Nucleus accumbens (tissue), 56 donors: ENCODE results near the gene KCNF1.
A peak's percentile ranks its signal among the peaks of the same experiment; 100 is the strongest.

ENCODE experiments used
- DNase-seq, 56 donors: peaks; one replicate each; lab custom pipeline; 2025; lab: John Stamatoyannopoulos, UW

The KCNF1 gene

DNA sequence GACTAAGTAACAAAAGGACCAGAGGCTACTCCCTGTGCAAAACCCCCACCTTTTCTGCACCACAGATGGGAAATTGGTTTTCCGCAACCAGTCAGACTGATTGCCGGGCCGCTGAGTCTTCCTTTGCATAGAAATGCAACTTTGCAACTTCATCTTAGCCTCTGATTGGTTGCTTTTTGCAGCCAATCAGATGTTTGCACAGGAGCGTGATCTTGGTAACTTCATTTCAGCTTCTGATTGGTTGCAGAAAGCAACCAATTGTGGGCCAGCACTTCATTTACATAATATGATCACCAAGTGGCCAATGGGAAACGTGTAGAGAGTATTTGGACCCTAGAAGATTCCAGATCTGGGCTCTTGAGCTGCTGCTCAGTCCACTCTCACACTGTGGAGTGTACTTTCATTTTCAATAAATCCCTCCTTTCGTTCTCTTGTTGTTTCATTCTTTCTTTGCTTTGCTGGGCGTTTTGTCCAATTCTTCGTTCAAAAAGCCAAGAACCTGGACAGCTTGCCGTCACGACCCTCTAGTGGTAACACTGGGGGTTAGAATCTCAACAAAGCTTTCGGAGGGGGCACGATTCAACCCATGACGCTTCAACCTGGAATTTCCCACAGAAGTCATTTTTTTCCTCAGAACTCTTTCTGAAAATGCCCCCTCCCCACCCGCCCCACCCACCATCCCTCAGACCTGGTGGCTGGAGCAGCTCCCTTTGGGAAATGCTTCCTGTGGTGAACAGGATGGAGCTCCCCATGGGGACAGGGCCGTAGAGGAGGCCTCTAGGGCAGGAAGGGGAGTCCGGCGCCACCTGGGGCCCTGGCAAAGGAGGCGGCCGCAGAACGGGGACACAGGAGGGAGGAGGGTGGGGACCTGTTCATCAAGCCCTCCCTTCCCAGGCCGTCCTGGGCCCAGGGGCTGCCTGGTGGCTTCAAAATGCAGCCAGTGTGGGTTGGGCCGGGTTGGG, 31.8 kb upstream of the KCNF1 start:
- no peak for DNase-seq

DNA sequence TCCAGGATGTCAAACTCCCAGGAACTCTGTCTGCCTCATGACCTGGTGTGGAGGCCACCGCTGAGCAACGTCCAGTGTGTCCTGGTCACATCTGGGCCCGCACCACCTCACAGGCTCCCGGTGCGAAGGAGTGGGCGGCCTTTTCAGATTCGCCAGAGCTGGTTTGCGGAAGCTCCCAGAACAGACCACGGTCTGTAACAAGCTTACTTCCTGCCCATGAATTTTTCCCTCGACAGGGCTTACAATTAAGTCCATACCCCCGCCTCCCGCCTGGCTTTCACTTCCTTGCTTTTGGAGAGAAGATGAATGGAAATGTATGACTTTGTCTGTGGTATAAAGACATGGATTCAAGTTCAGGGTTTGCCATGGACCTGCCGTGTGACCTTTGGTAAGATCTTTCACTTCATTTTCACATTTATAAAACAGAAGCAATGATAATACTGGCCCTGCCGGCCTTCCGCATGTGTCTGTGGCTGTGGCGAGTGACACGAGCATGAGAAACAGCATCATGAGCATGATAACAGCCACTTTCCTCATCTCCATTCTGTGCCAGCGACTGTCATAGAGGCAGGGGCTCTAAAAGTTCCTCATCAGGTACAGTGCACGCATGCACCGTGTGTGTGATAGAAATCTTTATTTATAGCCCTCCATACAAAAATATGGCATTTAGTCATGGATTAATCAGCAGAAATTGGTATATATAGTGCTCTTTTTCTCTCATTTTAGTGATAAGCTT, 31.0 kb upstream of the KCNF1 start:
- peak in 1 of 56 donors; percentile 9 for DNase-seq

DNA sequence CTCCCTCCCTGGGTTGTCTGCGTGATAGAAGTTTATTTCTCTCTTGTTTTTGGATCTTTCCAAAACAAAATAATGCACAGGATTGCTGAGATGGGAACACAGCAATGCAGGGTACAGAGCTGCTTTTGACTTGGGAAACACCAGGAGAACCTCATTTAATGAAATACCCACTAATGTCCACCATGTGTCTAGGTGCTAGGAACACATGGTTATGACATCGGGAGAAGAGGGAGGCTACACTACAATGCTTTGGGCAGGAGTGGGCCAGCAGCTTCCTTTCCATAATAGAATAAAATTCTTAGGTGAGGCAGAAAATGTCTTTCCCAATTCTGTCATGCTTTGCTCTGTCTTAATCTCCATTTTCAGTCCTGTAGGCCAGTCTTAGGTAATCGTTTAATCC, 29.2 kb upstream of the KCNF1 start:
- DNase-seq = no peak

DNA sequence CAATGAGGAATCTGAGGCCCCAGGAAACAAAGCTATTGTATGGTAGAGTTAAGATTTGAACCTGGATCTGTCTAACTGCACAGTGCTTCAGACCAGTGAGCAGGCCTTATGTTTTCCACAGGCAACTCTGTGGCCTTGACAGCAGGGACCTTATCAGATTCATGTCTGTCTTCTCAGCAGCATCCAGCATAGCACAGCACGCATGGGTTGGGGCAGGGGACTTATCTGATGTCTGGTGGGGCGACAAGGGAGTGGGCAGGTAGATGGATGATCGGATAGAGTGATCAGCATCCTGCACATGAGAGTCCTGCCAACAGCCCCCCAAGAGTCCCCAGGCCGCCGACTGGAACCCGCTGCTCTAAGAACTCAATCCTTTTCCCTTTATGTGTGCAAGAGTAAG, 28.7 kb upstream of the KCNF1 start:
- DNase-seq = no peak

DNA sequence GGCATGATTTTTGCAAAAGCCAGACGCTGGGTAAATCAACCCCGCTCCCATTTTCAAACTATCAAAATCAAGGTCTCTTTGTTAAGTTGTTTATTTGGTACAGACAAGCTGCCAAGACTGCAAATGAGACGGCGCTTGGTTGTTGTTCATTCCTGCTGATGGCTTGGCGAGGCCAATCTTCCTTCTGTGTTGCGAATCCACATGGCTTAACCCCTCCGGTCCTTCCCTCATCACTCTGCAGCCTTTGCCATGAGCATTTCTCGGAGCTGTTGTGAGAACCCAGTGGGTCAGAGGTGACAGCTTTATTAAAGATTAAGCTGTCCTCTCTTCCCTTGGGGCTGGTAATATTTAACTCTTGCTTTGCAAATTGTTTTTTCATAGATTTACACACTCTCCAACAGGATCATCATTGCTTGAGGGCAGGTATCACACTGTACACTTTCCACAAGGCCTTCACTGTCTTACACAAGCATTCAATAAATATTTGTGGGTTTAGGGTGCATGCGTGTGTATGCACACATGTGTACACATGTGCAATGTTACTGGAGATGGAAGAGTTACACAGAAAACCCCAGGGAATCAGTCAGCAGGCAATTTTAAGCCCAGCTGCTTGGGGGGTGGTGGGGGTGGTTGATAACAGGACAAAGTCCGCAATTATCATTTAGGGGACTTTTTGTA, 27.8 kb upstream of the KCNF1 start:
- peak in 16 of 56 donors; percentile 14 to 70 (median 37) for DNase-seq

DNA sequence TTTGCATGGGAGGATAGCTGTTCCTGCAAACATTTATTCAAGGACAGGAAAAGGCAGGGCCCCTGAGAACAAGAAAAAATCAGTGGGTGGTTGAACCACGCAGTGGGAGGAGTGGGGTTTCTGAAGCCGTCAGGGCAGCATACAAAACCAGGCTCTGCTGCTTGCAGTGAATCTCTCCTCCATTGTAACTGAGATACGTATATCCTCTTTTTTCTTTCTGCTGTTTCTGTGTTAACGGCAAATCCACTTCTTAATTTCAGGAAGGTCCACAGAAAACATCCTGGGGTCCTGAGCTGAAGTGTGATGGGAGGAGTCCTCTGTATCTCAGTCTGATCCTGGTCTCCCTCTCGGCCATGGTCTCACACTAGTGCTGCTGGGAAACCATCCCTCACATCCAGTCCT, 27.2 kb upstream of the KCNF1 start:
- peak in 8 of 56 donors; percentile 18 to 66 (median 52) for DNase-seq

DNA sequence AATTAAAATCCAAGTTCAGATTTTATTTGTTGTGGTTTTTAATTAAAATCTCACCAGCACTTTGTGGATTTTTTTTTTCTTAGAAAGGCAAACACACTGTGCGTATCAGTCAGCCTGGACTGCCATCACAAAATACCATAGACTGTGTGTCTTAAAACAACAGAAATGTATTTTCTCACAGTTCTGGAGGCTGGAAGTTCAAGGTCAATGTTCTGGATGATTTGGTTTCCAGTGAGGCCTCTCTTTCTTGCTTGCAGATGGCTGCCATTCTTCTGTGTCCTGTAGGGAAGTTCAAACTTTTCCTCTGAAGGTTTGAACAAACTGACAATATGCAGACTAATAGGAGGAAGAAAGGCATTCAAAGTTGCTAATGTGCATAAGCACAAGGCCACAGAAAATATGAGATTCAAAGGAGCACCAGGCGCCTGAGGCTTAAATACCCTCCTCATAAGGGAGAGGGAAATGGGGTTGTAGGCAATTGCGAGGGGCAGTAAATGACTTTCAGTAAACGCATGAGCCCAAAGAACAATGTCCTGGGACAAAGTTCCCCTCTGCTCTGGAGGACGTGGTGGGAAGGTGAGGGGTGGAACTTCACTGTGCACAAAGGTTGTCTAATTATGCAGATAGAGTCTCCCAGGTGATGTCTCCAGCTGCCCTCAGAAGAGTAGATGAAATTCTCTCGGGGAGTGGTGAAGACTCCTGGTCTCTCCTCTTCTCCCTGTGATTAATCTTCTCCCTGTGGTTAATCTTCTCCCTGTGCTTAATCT, 26.5 kb upstream of the KCNF1 start:
- DNase-seq = no peak

DNA sequence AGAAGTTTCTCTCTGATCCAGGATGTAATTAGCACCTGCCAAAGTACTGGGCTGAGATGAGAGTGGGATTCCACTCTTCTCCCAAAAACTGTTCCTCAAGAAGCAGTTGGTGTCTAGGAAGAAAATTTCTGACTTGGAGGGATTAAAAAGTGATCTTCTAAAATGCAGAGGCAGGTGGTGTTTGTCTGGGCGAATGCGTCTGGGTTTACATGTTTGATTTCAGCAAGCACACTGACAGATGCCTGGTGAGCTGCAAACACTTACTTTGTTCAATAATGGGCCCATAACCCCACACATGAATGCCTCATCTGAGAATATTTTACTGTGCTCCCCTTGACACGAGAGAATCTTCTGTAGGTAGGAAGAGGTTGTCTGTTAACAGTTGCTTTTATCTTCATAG, 24.3 kb upstream of the KCNF1 start:
- no peak for DNase-seq

DNA sequence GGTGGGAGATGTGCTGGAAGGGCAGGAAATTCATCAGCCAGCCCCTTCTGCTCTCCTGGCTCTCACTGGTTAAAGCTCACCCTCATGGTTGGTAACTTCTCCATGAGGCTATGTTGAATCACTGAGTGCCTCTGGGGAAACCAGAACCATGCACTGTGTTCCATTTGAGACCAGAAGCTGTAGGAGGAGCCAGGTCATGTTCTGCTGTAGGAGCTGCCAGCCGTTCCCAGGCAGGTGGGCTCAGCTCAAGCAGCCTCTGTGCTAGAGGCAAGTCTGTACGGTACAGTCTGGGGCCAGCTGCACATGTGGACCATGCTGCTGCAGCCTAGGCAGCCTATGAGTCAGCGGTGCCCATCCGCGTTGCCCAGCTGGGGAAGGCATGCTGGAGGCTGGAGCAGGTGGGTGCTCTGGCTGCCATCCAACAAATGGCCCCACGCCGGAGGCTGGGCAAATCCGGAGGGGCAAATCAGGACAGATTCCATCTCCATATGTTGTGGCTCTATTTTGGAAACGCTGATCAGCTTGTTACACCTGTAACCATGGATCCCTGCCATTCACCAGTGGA, 22.0 kb upstream of the KCNF1 start:
- peak in 1 of 56 donors; percentile 24 for DNase-seq

DNA sequence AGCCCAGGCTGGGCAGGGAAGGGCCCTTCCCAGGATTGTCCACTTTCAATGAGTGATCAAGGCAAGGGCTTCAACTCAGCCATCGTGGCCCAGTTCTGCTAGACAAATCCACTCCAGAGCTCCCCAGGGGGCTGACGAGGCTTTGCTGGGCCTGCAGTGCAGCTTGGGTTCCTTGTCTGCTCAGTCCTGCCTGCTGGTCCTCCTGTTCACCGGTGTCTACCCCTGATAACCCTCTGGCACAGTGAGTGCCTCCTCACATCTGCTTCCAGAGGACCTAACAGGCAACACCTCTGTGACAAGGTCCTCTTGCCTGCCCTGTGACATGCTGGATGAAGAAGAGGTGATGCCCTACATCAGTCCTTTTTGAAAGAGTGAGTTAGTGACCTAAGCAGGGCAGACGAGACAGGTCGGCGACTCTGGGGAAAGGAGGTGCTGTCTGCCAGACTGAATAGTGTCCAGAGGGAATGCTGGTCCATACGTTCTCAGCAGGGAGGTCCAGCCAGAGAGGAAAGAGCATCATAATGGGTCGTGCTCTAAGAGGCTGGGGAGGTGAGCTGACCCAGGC, 20.9 kb upstream of the KCNF1 start:
- no peak for DNase-seq

DNA sequence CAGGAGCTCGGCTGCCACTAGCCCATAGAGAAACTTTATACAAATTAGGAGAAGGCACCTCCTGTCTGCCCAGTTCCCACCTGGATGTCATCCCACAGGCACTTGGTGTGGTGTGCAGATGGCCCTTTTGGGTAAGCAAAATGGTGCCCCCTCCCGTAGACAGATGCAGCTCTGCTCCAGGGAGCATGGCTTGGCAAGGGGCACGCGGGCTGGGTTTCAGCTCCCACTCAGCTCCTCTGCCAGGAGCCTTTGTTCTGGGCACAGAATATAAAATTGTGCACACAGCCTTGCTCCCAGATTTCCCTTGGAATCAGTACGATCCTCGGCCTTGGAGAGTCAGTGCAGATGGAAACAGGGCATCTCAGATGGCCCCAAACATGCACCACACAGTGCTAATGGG, 20.3 kb upstream of the KCNF1 start:
- peak in 1 of 56 donors; percentile 33 for DNase-seq

DNA sequence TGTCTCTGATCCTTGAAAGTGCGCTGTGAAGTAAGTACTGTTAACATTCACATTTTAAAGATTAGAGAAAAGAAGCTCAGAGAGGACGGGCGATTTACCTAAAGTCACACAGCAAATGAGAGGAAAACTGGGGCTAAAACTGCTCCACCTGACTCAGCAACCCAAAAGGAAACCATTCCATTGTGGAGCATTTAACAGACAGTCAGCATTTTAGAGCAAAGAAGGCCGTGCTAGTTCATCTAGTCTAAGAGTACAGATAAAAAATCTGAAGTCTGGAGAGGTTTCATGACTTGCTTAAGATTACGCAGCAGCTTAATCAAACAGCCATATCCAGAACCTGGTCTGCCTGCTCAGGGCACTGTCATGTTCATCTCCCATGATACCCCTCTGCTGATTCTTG, 19.9 kb upstream of the KCNF1 start:
- DNase-seq = no peak

DNA sequence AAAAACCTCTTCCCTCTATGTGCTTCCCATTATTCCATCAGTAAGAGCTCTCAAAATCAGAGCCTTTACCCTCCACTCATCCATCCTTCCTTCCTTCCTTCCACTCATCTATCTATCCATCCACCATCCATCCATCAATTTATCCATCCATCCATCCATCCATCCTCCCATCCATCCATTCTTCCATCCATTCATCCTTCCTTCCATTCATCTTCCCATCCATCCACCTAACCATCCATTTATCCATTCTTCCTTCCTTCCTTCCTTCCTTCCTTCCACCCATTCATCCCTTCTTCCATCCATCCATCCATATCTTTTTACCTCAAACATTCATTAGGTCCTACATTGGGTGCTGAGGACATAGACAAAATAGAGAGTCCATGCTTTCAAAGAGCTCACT, 19.4 kb upstream of the KCNF1 start:
- DNase-seq = no peak

DNA sequence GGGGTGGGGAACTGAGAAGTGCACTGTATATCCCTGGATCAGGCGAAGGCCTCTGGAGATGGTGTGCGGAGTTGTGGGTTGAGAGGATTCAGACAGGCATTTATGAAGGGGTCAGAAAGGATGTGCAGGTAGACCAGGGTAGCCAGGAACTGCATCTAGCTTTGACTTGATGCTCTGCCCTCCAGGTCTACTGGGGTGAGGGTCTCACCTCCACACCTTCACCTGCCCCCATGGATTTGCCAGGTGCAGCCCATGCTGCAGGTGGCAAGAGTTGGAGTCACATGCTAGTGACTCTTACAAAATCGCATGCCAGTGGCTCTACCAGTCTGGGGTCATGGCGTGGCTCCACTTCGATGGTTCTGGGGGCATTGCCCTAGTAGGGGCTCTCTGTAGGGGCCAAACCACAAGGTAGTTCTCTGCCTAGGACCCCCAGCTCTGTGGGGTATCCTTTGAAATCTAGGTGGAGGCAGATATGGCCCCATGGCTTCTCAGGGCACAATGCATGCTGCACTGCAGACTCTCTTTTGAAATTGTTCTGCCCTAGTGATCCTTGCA, 18.9 kb upstream of the KCNF1 start:
- DNase-seq = no peak

DNA sequence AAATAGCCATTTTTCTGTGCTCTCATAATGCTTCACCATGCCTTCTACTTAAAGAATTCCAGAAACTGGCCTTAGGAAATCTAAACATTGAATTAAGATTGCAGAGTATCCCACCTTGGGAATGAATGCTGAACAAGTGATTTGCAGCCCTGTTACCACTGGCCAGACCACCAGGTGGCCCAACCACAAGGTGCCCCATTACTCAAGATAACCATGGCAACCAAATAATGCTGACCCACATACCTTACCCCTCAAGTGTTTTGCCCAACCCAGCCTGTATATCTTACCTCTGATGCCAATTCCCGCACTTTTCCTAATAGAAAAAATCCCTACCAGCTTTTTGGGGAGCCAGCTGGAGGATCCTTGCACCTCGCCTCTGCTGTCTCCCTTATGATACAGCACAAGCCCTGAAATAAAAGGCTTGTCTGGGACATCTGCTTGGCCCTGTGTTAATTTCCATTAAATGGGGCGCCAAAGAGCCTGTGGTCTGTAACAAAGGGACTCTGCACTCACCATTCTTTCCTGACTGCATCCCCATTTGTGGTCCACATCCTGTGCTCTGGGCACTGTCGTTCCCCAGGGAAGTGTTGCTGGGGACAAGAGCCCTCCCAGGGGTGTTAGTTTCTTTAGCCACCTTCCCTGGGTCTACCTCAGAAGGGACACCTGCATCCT, 17.3 kb upstream of the KCNF1 start:
- no peak for DNase-seq

DNA sequence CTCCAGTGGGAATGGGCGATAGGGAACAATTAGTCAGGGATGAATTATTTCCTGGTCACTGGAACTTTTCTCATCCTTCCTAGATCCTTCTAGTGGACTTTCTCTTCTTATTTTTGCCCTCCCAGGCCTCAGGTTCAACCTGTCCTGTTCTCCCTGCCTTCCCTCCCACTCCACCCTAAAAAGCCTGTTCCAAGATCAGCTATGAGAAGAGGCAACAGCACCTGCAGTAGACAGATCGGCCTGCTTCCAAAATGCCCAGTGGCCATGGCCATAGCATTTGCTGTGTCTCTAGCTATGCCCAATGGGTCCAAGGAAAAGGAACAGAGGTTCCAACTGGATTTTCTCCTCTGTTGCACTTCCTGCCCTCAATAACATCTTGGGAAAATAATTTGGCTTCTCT, 16.5 kb upstream of the KCNF1 start:
- DNase-seq = no peak

DNA sequence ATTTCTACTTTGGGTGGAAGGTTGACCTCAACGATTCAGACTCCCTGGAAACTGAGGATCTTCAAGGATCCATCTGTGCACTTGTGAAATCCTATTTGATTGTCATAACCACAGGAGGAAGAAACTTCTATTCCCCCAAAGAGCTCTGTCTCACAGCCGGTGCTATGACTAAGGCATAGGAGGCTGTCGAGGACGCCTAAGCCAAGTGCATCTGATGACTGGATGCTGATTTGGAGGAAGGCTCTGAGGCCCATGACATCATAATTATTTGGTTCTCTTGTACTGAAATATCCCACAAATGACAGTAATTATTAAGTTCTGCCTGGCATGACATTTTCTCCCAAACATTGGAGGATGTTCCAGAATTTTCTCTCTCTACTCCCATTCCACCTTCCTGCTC, 13.8 kb upstream of the KCNF1 start:
- peak in 1 of 56 donors; percentile 36 for DNase-seq

DNA sequence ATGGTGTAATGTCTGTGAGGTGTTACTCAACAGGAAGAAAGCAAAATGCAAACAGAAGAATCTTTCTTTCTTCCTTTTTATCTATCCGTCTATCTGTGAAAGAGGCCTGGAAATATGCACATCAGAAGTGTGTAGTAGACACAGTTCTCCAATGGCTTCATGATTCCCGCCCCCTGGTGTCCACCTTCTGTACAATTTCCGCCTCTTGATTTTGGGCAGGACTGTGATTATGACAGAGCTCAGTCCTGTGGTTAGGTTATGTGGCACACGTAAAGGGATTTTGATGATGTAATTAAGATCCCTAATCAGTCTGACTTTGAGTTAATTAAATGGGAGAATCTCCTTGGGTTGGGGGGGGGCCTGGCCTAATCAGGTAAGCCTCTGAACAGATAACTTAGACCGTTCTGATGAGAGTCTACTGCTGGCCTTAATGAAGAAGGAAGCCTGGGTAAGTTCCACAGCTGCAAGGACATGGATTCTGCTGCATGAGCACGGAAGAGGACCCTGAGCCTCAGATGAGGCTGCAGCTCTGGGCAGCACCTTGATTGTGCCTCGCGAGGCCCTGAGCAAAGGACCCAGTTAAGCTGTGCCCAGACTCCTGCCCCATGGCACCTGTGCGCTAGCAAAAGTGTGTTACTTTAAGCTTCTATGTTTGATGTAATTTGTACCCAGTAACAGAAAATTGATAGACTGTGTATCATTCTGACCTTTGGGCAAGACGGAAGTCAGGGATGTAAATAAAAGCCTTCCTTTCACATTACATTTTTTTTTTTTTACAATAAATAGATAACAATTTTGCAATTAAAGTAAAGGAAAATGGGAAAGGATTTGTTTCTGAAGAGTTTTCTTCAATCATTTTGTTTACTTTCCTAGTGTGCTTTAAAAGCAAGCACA, 11.3 kb upstream of the KCNF1 start:
- no peak for DNase-seq
